Endothelial cell of umbilical vein (primary cell): Measurements from ENCODE around the gene AGK. TPM values are rescaled to one million over a fixed set of nuclear protein-coding genes. Genes with fewer than 3 reads are reported as not detected.

Source experiments
- BruUV-seq: library from RNA; stranded (reverse); fragments of 400-500 nt; replicated peaks from 2 replicates; lab custom pipeline; 2021; lab: Mats Ljungman, UMichigan
- CTCF ChIA-PET: fragments of 300-600, 350-600 bp; sonication (Branson Sonifier 250); formaldehyde crosslinking; loops from one replicate; lab custom pipeline; 2021; ENCODE audit warnings: antibody characterized with exemption, inconsistent platforms; lab: Charles Lee
- POLR2A ChIA-PET: fragments of 300-600, 350-600 bp; sonication (Branson Sonifier 250); formaldehyde crosslinking; loops from one replicate; lab custom pipeline; 2021; ENCODE audit warnings: antibody characterized with exemption, inconsistent platforms; lab: Charles Lee
- DNase-seq: peaks from one replicate; pipeline ENCODE4 v3.0.0-alpha.2; 2011; ENCODE audit warnings: low read depth, low spot score
- FAIRE-seq: peaks from 2 replicates; lab custom pipeline; 2011; peaks lifted over from hg19 to GRCh38; lab: Jason Lieb, UNC
- H2AFZ ChIP-seq: 2 replicates; pipeline ENCODE4 v1.6.0; 2012; ENCODE audit warnings: low read depth, low read length, control low read depth, inconsistent platforms
- H3K27ac ChIP-seq: 2 replicates; pipeline ENCODE4 v1.5.1; 2011; ENCODE audit warnings: low read depth, mild to moderate bottlenecking, control low read depth, low read length, moderate library complexity; ENCODE audit not compliant: insufficient read depth
- H3K27me3 ChIP-seq, 2 experiments: 2 replicates each; pipeline versions ENCODE4 v1.6.0 to v1.6.1; 2011; ENCODE audit warnings: low read length in 2 of 2, mixed read lengths in 1 of 2; ENCODE audit not compliant: control insufficient read depth in 2 of 2, insufficient read depth in 2 of 2
- H3K36me3 ChIP-seq, 2 experiments: 2 replicates in 1 of 2; 3 replicates in 1 of 2; pipeline ENCODE4 v1.5.1; 2011; ENCODE audit warnings: low read length in 2 of 2, mild to moderate bottlenecking in 1 of 2, moderate library complexity in 1 of 2; ENCODE audit not compliant: control insufficient read depth in 2 of 2, insufficient read depth in 2 of 2; ENCODE audit errors: extremely low read depth in 1 of 2
- H3K4me1 ChIP-seq: 3 replicates; pipeline ENCODE4 v1.5.1; 2011; ENCODE audit warnings: mild to moderate bottlenecking, low read length; ENCODE audit not compliant: control insufficient read depth, insufficient read depth; ENCODE audit errors: extremely low read depth
- H3K4me2 ChIP-seq: 2 replicates; pipeline ENCODE4 v1.6.1; 2011; ENCODE audit warnings: low read length, control low read depth, mixed read lengths; ENCODE audit not compliant: insufficient read depth
- H3K4me3 ChIP-seq, 3 experiments: fragments of 200-600 bp in 1 of 3; sonication (generic), shearing (Covaris generic) in 1 of 3; replicated peaks in 1 of 3; 2 replicates each; pipeline ENCODE4 v1.5.1; 2011 to 2016; ENCODE audit warnings: control low read depth in 3 of 3, low read length in 3 of 3, mild to moderate bottlenecking in 2 of 3, inconsistent platforms in 1 of 3, low read depth in 1 of 3, moderate library complexity in 1 of 3; ENCODE audit not compliant: insufficient read depth in 1 of 3
- H3K79me2 ChIP-seq: 2 replicates; pipeline ENCODE4 v1.6.0; 2012; ENCODE audit warnings: low read length, inconsistent platforms; ENCODE audit not compliant: control insufficient read depth, insufficient read depth
- H3K9ac ChIP-seq: replicated peaks from 2 replicates; pipeline ENCODE3; 2011; ENCODE audit warnings: low read length, control low read depth; ENCODE audit not compliant: insufficient read depth; ENCODE audit errors: extremely low read depth
- H3K9me1 ChIP-seq: replicated peaks from 3 replicates; pipeline ENCODE4 v1.6.0; 2011; ENCODE audit warnings: mild to moderate bottlenecking, low read length; ENCODE audit not compliant: control insufficient read depth, insufficient read depth; ENCODE audit errors: extremely low read depth
- H3K9me3 ChIP-seq: replicated peaks from 2 replicates; pipeline ENCODE4 v1.5.1; 2012; ENCODE audit warnings: low read length, inconsistent platforms; ENCODE audit not compliant: control insufficient read depth, insufficient read depth
- H4K20me1 ChIP-seq: replicated peaks from 2 replicates; pipeline ENCODE3; 2011; ENCODE audit warnings: mild to moderate bottlenecking, low read length; ENCODE audit not compliant: control insufficient read depth, insufficient read depth; ENCODE audit errors: extremely low read depth
- EZH2 ChIP-seq: IDR thresholded peaks from 2 replicates; pipeline ENCODE4 v1.6.1; 2012; ENCODE audit warnings: borderline replicate concordance, low read depth, mild to moderate bottlenecking, moderate library complexity, low read length, inconsistent platforms; ENCODE audit not compliant: severe bottlenecking
- FOS ChIP-seq: IDR thresholded peaks from 2 replicates; pipeline ENCODE4 v1.6.1; 2011; ENCODE audit warnings: mild to moderate bottlenecking, low read length, moderate library complexity, borderline replicate concordance; ENCODE audit not compliant: insufficient read depth
- GATA2 ChIP-seq: IDR thresholded peaks from 2 replicates; pipeline ENCODE4 v1.7.0; 2011; ENCODE audit warnings: low read depth, mild to moderate bottlenecking, moderate library complexity, mixed read lengths, low read length; ENCODE audit not compliant: insufficient read length, insufficient read depth
- JUN ChIP-seq: IDR thresholded peaks from 2 replicates; pipeline ENCODE4 v1.6.1; 2011; ENCODE audit warnings: borderline replicate concordance, low read depth; ENCODE audit not compliant: insufficient read length, insufficient read depth
- MAX ChIP-seq: IDR thresholded peaks from 2 replicates; pipeline ENCODE4 v1.6.1; 2011; ENCODE audit not compliant: insufficient read depth, insufficient read length
- MYC ChIP-seq: IDR thresholded peaks from one replicate; pipeline ENCODE4 v1.6.1; 2011; ENCODE audit warnings: mild to moderate bottlenecking, low read depth, low read length
- POLR2A ChIP-seq: IDR thresholded peaks from 2 replicates; pipeline ENCODE4 v1.6.1; 2012; ENCODE audit warnings: low read depth, mild to moderate bottlenecking, control low read depth, low read length
- POLR2AphosphoS5 ChIP-seq: IDR thresholded peaks from 2 replicates; pipeline ENCODE4 v1.6.1; 2012; ENCODE audit warnings: low read depth, mild to moderate bottlenecking, control low read depth, low read length, moderate library complexity; ENCODE audit not compliant: insufficient read depth
- dilution Hi-C: fragments of 300-500 bp; cut with MboI; formaldehyde crosslinking; loops from one replicate; pipeline ENCODE4 v1.15.0; 2019; ENCODE audit warnings: low sequenced_read_pairs; ENCODE audit not compliant: extremely low pct_ligation_motif_present
- intact Hi-C: fragments of 100-400 bp; cut with micrococcal nuclease; formaldehyde crosslinking; loops from one replicate; pipeline ENCODE4 v1.10.0; 2022
- polyA plus RNA-seq, 4 experiments: library from polyadenylated mRNA; depleted of rRNA in 3 of 4; stranded (reverse) in 3 of 4; unstranded in 1 of 4; fragments of >200 nt; gene quantifications; 2 replicates each; pipeline versions ENCODE4 v1.2.1 to v1.2.3, GENCODE V29; 2011 to 2012; ENCODE audit warnings: missing spikeins in 1 of 4
- total RNA-seq: library from RNA; stranded (reverse); gene quantifications from 2 replicates; pipeline ENCODE4 v1.2.3, GENCODE V29; 2021
- TF ChIP-seq, protein P1 (sequence below), 2 donors: IDR thresholded peaks; 1 replicate in 1 of 2; 2 replicates in 1 of 2; pipeline ENCODE4 v1.5.1; 2011; ENCODE audit warnings: low read length in 2 of 2, mild to moderate bottlenecking in 2 of 2, moderate library complexity in 2 of 2, control low read depth in 1 of 2, inconsistent platforms in 1 of 2, low read depth in 1 of 2; ENCODE audit not compliant: insufficient read depth in 1 of 2; ENCODE audit errors: extremely low read depth in 1 of 2

Gene AGK
- total and polyA plus RNA-seq, 2 donors (not counting 3 experiments of a cell fraction or from before 2014, with no cell fraction given): 23.6 to 34.3 TPM

DNA sequence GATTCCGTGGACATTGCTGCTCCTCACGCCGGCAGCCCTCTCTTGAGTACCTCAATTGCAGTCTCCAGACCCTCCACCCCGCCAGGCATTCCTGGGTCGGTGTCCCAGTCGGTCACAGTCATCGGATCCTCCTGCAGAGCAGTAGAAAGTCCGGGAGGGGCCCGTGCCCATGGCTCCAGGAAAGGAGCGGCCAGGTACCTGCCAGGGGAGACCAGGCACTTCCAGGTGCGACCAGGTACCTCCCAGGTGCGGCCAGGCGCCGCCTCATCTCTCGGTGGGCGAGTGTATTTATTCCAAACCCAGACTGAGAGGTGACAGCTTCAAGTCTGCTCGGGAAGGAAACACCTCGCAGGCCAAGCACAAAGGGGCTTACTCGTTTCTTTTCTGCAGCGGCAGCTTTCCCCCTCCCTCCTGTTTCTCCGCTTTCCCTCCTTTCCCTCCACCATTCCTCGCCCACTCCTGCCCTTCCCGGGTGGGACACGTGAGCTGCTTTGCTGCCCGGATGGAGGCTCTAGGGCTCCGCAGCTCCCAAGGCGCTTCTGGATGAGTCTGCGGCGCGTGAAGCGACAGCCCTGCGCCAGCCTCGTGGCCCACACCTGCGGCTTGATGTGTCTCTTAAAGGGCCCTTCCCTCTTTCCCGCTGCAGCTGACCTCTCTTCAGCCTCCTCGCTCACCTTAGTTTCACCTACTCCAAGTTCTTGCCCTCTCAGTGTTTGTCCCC, 39.4 kb upstream of the AGK start:
- intact Hi-C loops: no loop called here
- no peaks in the 10 kb centered on the region for H3K9me3 ChIP-seq
- FAIRE-seq (no peak), DNase-seq (no peak)
- H3K36me3 ChIP-seq: no peaks in the 10 kb centered on the region
- no peak overlapping the region for H3K4me2 ChIP-seq
- no peak overlapping the region for H3K4me3 ChIP-seq
- no peak overlapping the region for H3K9ac ChIP-seq
- H3K79me2 ChIP-seq: no peaks in the 10 kb centered on the region
- H3K27ac ChIP-seq: no peak overlapping the region
- POLR2A ChIA-PET: no interaction called here
- CTCF ChIA-PET: no interaction called here
- peaks cover 1 to 5% of the 10 kb centered on the region in 2 experiments for H3K27me3 ChIP-seq
- no peaks in the 10 kb centered on the region for H3K9me1 ChIP-seq
- H3K4me1 ChIP-seq: no peaks in the 10 kb centered on the region
- dilution Hi-C loops: no loop called here
- TF ChIP-seq MAX: no peak
- no peak for TF ChIP-seq JUN
- TF ChIP-seq POLR2A: no peak
- TF ChIP-seq, protein P1, sequence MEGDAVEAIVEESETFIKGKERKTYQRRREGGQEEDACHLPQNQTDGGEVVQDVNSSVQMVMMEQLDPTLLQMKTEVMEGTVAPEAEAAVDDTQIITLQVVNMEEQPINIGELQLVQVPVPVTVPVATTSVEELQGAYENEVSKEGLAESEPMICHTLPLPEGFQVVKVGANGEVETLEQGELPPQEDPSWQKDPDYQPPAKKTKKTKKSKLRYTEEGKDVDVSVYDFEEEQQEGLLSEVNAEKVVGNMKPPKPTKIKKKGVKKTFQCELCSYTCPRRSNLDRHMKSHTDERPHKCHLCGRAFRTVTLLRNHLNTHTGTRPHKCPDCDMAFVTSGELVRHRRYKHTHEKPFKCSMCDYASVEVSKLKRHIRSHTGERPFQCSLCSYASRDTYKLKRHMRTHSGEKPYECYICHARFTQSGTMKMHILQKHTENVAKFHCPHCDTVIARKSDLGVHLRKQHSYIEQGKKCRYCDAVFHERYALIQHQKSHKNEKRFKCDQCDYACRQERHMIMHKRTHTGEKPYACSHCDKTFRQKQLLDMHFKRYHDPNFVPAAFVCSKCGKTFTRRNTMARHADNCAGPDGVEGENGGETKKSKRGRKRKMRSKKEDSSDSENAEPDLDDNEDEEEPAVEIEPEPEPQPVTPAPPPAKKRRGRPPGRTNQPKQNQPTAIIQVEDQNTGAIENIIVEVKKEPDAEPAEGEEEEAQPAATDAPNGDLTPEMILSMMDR (IDR thresholded peaks at IDR 0.05; ENCODE audit: extremely low read depth in 1 of 2, insufficient read depth in 1 of 2, low read depth in 1 of 2, low read length in 2 of 2): no peak
- TF ChIP-seq POLR2AphosphoS5: no peak
- TF ChIP-seq GATA2: no peak
- TF ChIP-seq EZH2: no peak
- no peak for TF ChIP-seq MYC
- no peak for TF ChIP-seq FOS
- no peak overlapping the region for H2AFZ ChIP-seq
- no peaks in the 10 kb centered on the region for H4K20me1 ChIP-seq
- no TSS peak for BruUV-seq
